WTC11 (cell line): ENCODE results near the gene PTPA. TPM values are rescaled to one million over a fixed set of nuclear protein-coding genes. Genes with fewer than 3 reads are reported as not detected.

Experiments used
- ATAC-seq: fragments of 200-7000 bp; cut with Tn5 transposase; 2 replicates; pipeline ENCODE4 v1.10.0; 2021; ENCODE audit warnings: mild to moderate bottlenecking, moderate library complexity
- CTCF ChIA-PET: fragments of 300-600 bp; sonication (Branson Sonifier 250); formaldehyde crosslinking; loops from one replicate; lab custom pipeline; 2021; ENCODE audit warnings: antibody characterized with exemption; lab: Charles Lee
- POLR2A ChIA-PET: fragments of 350-600 bp; sonication (Branson Sonifier 250); formaldehyde crosslinking; loops from one replicate; lab custom pipeline; 2021; ENCODE audit warnings: antibody characterized with exemption; lab: Charles Lee
- DNase-seq: peaks from one replicate; pipeline ENCODE4 v3.0.0; 2021; ENCODE audit warnings: low spot score
- H3K27ac Mint-ChIP-seq: 2 replicates; pipeline ENCODE4 v1.8.0; 2021; ENCODE audit warnings: mixed read lengths
- H3K27me3 Mint-ChIP-seq: 2 replicates; pipeline ENCODE4 v1.8.0; 2021; ENCODE audit warnings: low read depth, mild to moderate bottlenecking, moderate library complexity, mixed read lengths
- H3K36me3 Mint-ChIP-seq: 2 replicates; pipeline ENCODE4 v1.8.0; 2021; ENCODE audit warnings: mixed read lengths
- H3K4me1 Mint-ChIP-seq: 2 replicates; pipeline ENCODE4 v1.8.0; 2022; ENCODE audit warnings: mixed read lengths
- H3K4me3 Mint-ChIP-seq: 2 replicates; pipeline ENCODE4 v1.8.0; 2021; ENCODE audit warnings: mild to moderate bottlenecking, moderate library complexity, mixed read lengths
- H3K9me3 Mint-ChIP-seq: 2 replicates; pipeline ENCODE4 v1.8.0; 2021; ENCODE audit warnings: mixed read lengths
- ATF1 ChIP-seq: sonication (generic); formaldehyde crosslinking; IDR thresholded peaks from 2 replicates; pipeline ENCODE4 v1.8.1; 2023; ENCODE audit warnings: mild to moderate bottlenecking, moderate library complexity, missing genetic modification reagents
- EMX1 ChIP-seq: fragments of 250-450 bp; sonication (Bioruptor Pico); IDR thresholded peaks from 2 replicates; pipeline ENCODE4 v1.8.0; 2021; ENCODE audit warnings: mild to moderate bottlenecking
- FOXJ3 ChIP-seq: sonication (generic); formaldehyde crosslinking; IDR thresholded peaks from 2 replicates; pipeline ENCODE4 v1.9.0; 2021; ENCODE audit warnings: missing genetic modification reagents, mild to moderate bottlenecking, borderline replicate concordance
- FOXP1 ChIP-seq: sonication (generic); formaldehyde crosslinking; IDR thresholded peaks from 2 replicates; pipeline ENCODE4 v1.8.0; 2022; ENCODE audit warnings: missing genetic modification reagents, mild to moderate bottlenecking, moderate library complexity, borderline replicate concordance
- GABPB1 ChIP-seq: sonication (generic); formaldehyde crosslinking; IDR thresholded peaks from 2 replicates; pipeline ENCODE4 v1.8.1; 2023; ENCODE audit warnings: mild to moderate bottlenecking, missing genetic modification reagents
- MYBL2 ChIP-seq: sonication (generic); formaldehyde crosslinking; IDR thresholded peaks from 2 replicates; pipeline ENCODE4 v1.8.1; 2023; ENCODE audit warnings: mild to moderate bottlenecking, moderate library complexity, missing genetic modification reagents
- NFATC4 ChIP-seq: fragments of 250-450 bp; sonication (Bioruptor Pico); IDR thresholded peaks from 2 replicates; pipeline ENCODE4 v1.9.0; 2021; ENCODE audit warnings: mild to moderate bottlenecking
- NFE2L1 ChIP-seq: sonication (generic); formaldehyde crosslinking; IDR thresholded peaks from 2 replicates; pipeline ENCODE4 v1.8.1; 2023; ENCODE audit warnings: missing genetic modification reagents
- NFYB ChIP-seq: sonication (generic); formaldehyde crosslinking; conservative IDR thresholded peaks from 2 replicates; pipeline ENCODE4 v1.8.0; 2022; ENCODE audit warnings: low read depth, missing genetic modification reagents
- OVOL2 ChIP-seq: fragments of 250-450 bp; sonication (Bioruptor Pico); IDR thresholded peaks from 2 replicates; pipeline ENCODE4 v1.9.0; 2021; ENCODE audit warnings: mild to moderate bottlenecking, borderline replicate concordance
- PRRX2 ChIP-seq: fragments of 250-450 bp; sonication (Bioruptor Pico); IDR thresholded peaks from 2 replicates; pipeline ENCODE4 v1.8.0; 2021; ENCODE audit warnings: mild to moderate bottlenecking
- RELA ChIP-seq: sonication (generic); formaldehyde crosslinking; IDR thresholded peaks from 2 replicates; pipeline ENCODE4 v1.8.1; 2022; ENCODE audit warnings: missing genetic modification reagents, mild to moderate bottlenecking, borderline replicate concordance
- SMAD4 ChIP-seq: sonication (generic); formaldehyde crosslinking; IDR thresholded peaks from 2 replicates; pipeline ENCODE4 v1.8.0; 2022; ENCODE audit warnings: mild to moderate bottlenecking, missing genetic modification reagents
- SP1 ChIP-seq: sonication (generic); formaldehyde crosslinking; conservative IDR thresholded peaks from 2 replicates; pipeline ENCODE4 v1.8.1; 2022; ENCODE audit warnings: missing genetic modification reagents
- TEAD1 ChIP-seq: sonication (generic); formaldehyde crosslinking; IDR thresholded peaks from 2 replicates; pipeline ENCODE4 v1.8.0; 2022; ENCODE audit warnings: mild to moderate bottlenecking, missing genetic modification reagents
- ZBTB21 ChIP-seq: sonication (generic); formaldehyde crosslinking; IDR thresholded peaks from 2 replicates; pipeline ENCODE4 v1.8.1; 2023; ENCODE audit warnings: mild to moderate bottlenecking, missing genetic modification reagents, borderline replicate concordance
- ZNF121 ChIP-seq: sonication (generic); formaldehyde crosslinking; IDR thresholded peaks from 2 replicates; pipeline ENCODE4 v1.8.0; 2023; ENCODE audit warnings: missing genetic modification reagents
- ZNF138 ChIP-seq: sonication (generic); formaldehyde crosslinking; conservative IDR thresholded peaks from 2 replicates; pipeline ENCODE4 v1.8.1; 2022; ENCODE audit warnings: mild to moderate bottlenecking, moderate library complexity, missing genetic modification reagents
- ZNF317 ChIP-seq: sonication (generic); formaldehyde crosslinking; IDR thresholded peaks from 2 replicates; pipeline ENCODE4 v1.8.1; 2023; ENCODE audit warnings: low read depth, mild to moderate bottlenecking, moderate library complexity, missing genetic modification reagents, borderline replicate concordance
- ZNF671 ChIP-seq: fragments of 250-450 bp; sonication (Bioruptor Pico); IDR thresholded peaks from 2 replicates; pipeline ENCODE4 v1.8.0; 2021; ENCODE audit warnings: mild to moderate bottlenecking
- total RNA-seq: library from RNA; stranded (reverse); gene quantifications from 3 replicates; pipeline ENCODE4 v1.2.3, GENCODE V29; 2021
- TF ChIP-seq, protein P1 (sequence below): sonication (generic); formaldehyde crosslinking; IDR thresholded peaks from 2 replicates; pipeline ENCODE4 v1.8.1; 2023; ENCODE audit warnings: mild to moderate bottlenecking, missing genetic modification reagents
- TF ChIP-seq, protein P2 (sequence below): fragments of 250-450 bp; sonication (Bioruptor Pico); IDR thresholded peaks from 2 replicates; pipeline ENCODE4 v1.8.0; 2021; ENCODE audit warnings: mild to moderate bottlenecking
- TF ChIP-seq, protein P3 (sequence below): fragments of 250-450 bp; sonication (Bioruptor Pico); IDR thresholded peaks from 2 replicates; pipeline ENCODE4 v1.9.0; 2021; ENCODE audit warnings: moderate library complexity, mild to moderate bottlenecking, inconsistent platforms, borderline replicate concordance
- TF ChIP-seq, protein P4 (sequence below): sonication (generic); formaldehyde crosslinking; IDR thresholded peaks from 2 replicates; pipeline ENCODE4 v1.8.0; 2022; ENCODE audit warnings: mild to moderate bottlenecking, missing genetic modification reagents
- TF ChIP-seq, protein P5 (sequence below): sonication (generic); formaldehyde crosslinking; IDR thresholded peaks from 2 replicates; pipeline ENCODE4 v1.8.1; 2022; ENCODE audit warnings: mild to moderate bottlenecking, moderate library complexity, missing genetic modification reagents
- TF ChIP-seq, protein P6 (sequence below): sonication (generic); formaldehyde crosslinking; IDR thresholded peaks from 2 replicates; pipeline ENCODE4 v1.8.1; 2023; ENCODE audit warnings: mild to moderate bottlenecking, missing genetic modification reagents, moderate library complexity
- TF ChIP-seq, protein P7 (sequence below): sonication (generic); formaldehyde crosslinking; IDR thresholded peaks from 2 replicates; pipeline ENCODE4 v1.8.1; 2023; ENCODE audit warnings: mild to moderate bottlenecking, moderate library complexity, missing genetic modification reagents

PTPA gene
- total RNA-seq, 1 experiment from 2014 or later: 186 TPM

DNA sequence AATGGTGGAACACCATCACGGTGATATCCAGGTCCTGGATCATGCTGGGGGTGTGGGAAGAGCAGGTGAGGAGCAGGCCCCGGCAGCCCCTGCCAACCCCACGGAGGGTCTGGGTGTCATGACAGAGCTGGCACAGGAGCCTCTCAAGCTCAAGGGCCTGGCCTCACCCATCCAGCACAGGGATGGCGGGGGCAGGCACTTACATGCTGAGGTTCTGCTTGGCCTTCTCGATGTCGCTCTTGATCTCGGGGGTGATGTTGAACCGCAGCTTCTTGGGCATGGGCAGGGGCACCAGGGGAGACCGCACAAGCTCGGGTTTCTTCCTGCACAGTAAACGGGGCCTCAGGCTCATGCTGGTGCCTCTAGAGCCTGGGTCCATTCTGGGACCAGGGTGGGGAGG, 12.9 kb upstream of the PTPA start (continued):
- TF ChIP-seq ZBTB21 (CRISPR knock-in tag) (no peak), GABPB1 (CRISPR knock-in tag) (no peak)

DNA sequence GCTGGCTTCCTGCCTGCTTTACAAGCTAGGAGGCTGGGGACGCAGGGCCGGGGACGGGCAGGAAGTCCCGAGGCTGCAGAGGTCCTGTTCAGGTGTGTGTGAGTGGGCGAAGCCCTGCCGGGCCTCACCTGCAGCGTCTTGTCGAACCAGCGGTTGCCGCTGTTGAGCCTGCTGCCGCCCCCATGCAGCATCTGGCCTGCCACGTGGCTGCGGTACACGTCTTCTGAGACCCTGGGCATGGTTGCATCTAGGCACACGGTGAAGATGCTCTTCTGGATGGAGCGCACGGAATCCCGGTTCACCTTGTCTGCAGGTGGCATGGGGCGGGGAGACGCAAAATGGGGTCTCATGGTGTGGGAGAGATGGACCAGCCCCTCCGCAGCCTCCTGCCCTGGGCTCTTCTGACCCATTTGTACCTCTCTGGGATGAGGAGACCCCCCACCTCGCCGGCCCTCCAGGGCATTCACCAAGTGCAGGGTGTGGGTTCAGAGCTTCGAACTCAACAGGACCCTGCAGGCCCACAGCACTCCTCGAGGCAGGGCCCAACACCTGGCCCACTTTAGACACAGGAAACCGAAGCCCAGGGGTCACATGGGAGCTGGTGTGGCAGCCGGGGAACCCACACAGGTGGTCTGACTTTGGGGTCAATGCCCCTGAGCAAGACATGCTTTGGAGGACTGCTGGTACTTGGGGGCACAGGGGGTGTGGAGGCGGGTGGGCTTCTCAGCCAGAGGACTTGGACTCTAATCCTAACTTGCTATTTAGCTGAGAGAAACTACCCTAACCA, 10.6 kb upstream of the PTPA start:
- ATAC-seq: peak; percentile 50
- Mint-ChIP-seq H3K9me3 (no peaks in the 10 kb centered on the region), H3K27ac (no peak overlapping the region; the same call in 1 of the 2 replicates), H3K36me3 (no peaks in the 10 kb centered on the region), H3K27me3 (peaks cover 15% of the 10 kb centered on the region), H3K4me1 (peaks cover 6% of the 10 kb centered on the region), H3K4me3 (no peak overlapping the region)
- peak; percentile 41 for DNase-seq
- ChIA-PET POLR2A (no interaction called here), CTCF (interaction anchor here (1.0 to 2.3 kb wide), 3 partner anchors 9 to 72 kb away, joined by 3 to 8 read pairs (median 3); partner anchors contain the start of genes CRAT and SH3GLB2)
- TF ChIP-seq OVOL2 (CRISPR knock-in tag) (no peak), NFE2L1 (peak; percentile 51; the same call in 1 of the 2 replicates), ZBTB21 (CRISPR knock-in tag) (no peak), ZNF317 (no peak), FOXP1 (CRISPR knock-in tag) (peak; percentile 62; the same call in 1 of the 2 replicates), ZNF121 (no peak), TEAD1 (CRISPR knock-in tag) (peak; percentile 53; the same call in 1 of the 2 replicates), EMX1 (CRISPR knock-in tag) (no peak), SMAD4 (peak; percentile 31; the same call in 1 of the 2 replicates), ZNF138 (CRISPR knock-in tag) (no peak), ATF1 (no peak), FOXJ3 (no peak), PRRX2 (CRISPR knock-in tag) (no peak), NFATC4 (CRISPR knock-in tag) (no peak), MYBL2 (no peak), ZNF671 (no peak), RELA (CRISPR knock-in tag) (no peak), NFYB (CRISPR knock-in tag) (no peak), SP1 (CRISPR knock-in tag) (no peak)
- TF ChIP-seq, protein P1, sequence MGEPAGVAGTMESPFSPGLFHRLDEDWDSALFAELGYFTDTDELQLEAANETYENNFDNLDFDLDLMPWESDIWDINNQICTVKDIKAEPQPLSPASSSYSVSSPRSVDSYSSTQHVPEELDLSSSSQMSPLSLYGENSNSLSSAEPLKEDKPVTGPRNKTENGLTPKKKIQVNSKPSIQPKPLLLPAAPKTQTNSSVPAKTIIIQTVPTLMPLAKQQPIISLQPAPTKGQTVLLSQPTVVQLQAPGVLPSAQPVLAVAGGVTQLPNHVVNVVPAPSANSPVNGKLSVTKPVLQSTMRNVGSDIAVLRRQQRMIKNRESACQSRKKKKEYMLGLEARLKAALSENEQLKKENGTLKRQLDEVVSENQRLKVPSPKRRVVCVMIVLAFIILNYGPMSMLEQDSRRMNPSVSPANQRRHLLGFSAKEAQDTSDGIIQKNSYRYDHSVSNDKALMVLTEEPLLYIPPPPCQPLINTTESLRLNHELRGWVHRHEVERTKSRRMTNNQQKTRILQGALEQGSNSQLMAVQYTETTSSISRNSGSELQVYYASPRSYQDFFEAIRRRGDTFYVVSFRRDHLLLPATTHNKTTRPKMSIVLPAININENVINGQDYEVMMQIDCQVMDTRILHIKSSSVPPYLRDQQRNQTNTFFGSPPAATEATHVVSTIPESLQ (CRISPR knock-in tag): no peak
- TF ChIP-seq, protein P2, sequence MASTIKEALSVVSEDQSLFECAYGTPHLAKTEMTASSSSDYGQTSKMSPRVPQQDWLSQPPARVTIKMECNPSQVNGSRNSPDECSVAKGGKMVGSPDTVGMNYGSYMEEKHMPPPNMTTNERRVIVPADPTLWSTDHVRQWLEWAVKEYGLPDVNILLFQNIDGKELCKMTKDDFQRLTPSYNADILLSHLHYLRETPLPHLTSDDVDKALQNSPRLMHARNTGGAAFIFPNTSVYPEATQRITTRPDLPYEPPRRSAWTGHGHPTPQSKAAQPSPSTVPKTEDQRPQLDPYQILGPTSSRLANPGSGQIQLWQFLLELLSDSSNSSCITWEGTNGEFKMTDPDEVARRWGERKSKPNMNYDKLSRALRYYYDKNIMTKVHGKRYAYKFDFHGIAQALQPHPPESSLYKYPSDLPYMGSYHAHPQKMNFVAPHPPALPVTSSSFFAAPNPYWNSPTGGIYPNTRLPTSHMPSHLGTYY (CRISPR knock-in tag): no peak
- TF ChIP-seq, protein P3, sequence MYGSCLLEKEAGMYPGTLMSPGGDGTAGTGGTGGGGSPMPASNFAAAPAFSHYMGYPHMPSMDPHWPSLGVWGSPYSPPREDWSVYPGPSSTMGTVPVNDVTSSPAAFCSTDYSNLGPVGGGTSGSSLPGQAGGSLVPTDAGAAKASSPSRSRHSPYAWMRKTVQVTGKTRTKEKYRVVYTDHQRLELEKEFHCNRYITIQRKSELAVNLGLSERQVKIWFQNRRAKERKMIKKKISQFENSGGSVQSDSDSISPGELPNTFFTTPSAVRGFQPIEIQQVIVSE: no peak
- TF ChIP-seq, protein P4, sequence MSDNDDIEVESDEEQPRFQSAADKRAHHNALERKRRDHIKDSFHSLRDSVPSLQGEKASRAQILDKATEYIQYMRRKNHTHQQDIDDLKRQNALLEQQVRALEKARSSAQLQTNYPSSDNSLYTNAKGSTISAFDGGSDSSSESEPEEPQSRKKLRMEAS (CRISPR knock-in tag): peak; percentile 93
- TF ChIP-seq, protein P5, sequence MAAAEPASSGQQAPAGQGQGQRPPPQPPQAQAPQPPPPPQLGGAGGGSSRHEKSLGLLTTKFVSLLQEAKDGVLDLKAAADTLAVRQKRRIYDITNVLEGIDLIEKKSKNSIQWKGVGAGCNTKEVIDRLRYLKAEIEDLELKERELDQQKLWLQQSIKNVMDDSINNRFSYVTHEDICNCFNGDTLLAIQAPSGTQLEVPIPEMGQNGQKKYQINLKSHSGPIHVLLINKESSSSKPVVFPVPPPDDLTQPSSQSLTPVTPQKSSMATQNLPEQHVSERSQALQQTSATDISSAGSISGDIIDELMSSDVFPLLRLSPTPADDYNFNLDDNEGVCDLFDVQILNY (CRISPR knock-in tag): no peak
- TF ChIP-seq, protein P6, sequence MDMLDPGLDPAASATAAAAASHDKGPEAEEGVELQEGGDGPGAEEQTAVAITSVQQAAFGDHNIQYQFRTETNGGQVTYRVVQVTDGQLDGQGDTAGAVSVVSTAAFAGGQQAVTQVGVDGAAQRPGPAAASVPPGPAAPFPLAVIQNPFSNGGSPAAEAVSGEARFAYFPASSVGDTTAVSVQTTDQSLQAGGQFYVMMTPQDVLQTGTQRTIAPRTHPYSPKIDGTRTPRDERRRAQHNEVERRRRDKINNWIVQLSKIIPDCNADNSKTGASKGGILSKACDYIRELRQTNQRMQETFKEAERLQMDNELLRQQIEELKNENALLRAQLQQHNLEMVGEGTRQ (CRISPR knock-in tag): no peak
- TF ChIP-seq, protein P7, sequence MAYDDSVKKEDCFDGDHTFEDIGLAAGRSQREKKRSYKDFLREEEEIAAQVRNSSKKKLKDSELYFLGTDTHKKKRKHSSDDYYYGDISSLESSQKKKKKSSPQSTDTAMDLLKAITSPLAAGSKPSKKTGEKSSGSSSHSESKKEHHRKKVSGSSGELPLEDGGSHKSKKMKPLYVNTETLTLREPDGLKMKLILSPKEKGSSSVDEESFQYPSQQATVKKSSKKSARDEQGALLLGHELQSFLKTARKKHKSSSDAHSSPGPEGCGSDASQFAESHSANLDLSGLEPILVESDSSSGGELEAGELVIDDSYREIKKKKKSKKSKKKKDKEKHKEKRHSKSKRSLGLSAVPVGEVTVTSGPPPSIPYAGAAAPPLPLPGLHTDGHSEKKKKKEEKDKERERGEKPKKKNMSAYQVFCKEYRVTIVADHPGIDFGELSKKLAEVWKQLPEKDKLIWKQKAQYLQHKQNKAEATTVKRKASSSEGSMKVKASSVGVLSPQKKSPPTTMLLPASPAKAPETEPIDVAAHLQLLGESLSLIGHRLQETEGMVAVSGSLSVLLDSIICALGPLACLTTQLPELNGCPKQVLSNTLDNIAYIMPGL (CRISPR knock-in tag): 0 out of 2 replicates have a peak, but pooled peaks have one; percentile 54
